NB4 (cell line): ENCODE measurements around the gene ACOT11.

Experiments used
- DNase-seq: peaks from one replicate; pipeline ENCODE4 v3.0.0; 2010; ENCODE audit warnings: low read depth
- H3K4me3 ChIP-seq: one replicate; pipeline ENCODE4 v1.5.1; 2011; ENCODE audit warnings: mild to moderate bottlenecking, low read depth, low read length, moderate library complexity
- CTCF ChIP-seq: IDR thresholded peaks from one replicate; pipeline ENCODE4 v1.5.1; 2012; ENCODE audit warnings: low read depth, low read length
- MAX ChIP-seq: IDR thresholded peaks from 2 replicates; pipeline ENCODE4 v1.6.1; 2011; ENCODE audit warnings: low read depth, low read length
- MYC ChIP-seq: IDR thresholded peaks from 2 replicates; pipeline ENCODE4 v1.6.1; 2011; ENCODE audit warnings: low read depth, low read length
- POLR2A ChIP-seq: IDR thresholded peaks from 2 replicates; pipeline ENCODE4 v1.6.1; 2011; ENCODE audit warnings: mild to moderate bottlenecking; ENCODE audit not compliant: insufficient read length; ENCODE audit errors: extremely low read depth

ACOT11 gene

GRCh38 chr1:54583307-54583686 is 35.3 kb downstream of the ACOT11 start:
- DNase-seq = no peak
- TF ChIP-seq CTCF (no peak), POLR2A (no peak), MAX (no peak), MYC (no peak)
- no peak overlapping the region for H3K4me3 ChIP-seq

- H3K4me3 ChIP-seq = no peak overlapping the region
- DNase-seq = no peak
- no peak for TF ChIP-seq POLR2A
- TF ChIP-seq CTCF = no peak
Observed at GRCh38 chr1:54583871-54584270, 35.8 kb downstream of the ACOT11 start.

- no peak for DNase-seq
- TF ChIP-seq MAX (no peak), MYC (no peak), POLR2A (no peak), CTCF (no peak)
- no peak overlapping the region for H3K4me3 ChIP-seq
Observed at GRCh38 chr1:54584575-54584974, 36.5 kb downstream of the ACOT11 start.

- TF ChIP-seq MYC = no peak
- no peak for TF ChIP-seq POLR2A
- no peak for TF ChIP-seq CTCF
- TF ChIP-seq MAX = no peak
- no peak for DNase-seq
- no peak overlapping the region for H3K4me3 ChIP-seq
Observed at GRCh38 chr1:54585181-54586066, 37.4 kb downstream of the ACOT11 start.

GRCh38 chr1:54588377-54588776 is 40.3 kb downstream of the ACOT11 start:
- no peak overlapping the region for H3K4me3 ChIP-seq
- no peak for DNase-seq
- TF ChIP-seq POLR2A (no peak), MAX (no peak), CTCF (no peak), MYC (no peak)

- H3K4me3 ChIP-seq = no peak overlapping the region
- DNase-seq = no peak
- no peak for TF ChIP-seq POLR2A
- TF ChIP-seq MAX = no peak
- TF ChIP-seq MYC = no peak
- TF ChIP-seq CTCF = no peak
Observed at GRCh38 chr1:54591127-54591756, 43.2 kb downstream of the ACOT11 start.
